Gastroesophageal sphincter (tissue), 3 donors: ENCODE measurements around the gene CENATAC.

Experiments used
- EP300 ChIP-seq: sonication (generic); formaldehyde crosslinking; IDR thresholded peaks from one replicate; pipeline ENCODE4 v1.6.1; 2017; ENCODE audit warnings: antibody characterized with exemption, mild to moderate bottlenecking
- POLR2A ChIP-seq, 2 donors: fragments of 450-650 bp; IDR thresholded peaks; one replicate each; pipeline ENCODE4 v1.6.1; 2017; ENCODE audit warnings: antibody characterized with exemption in 2 of 2, mild to moderate bottlenecking in 2 of 2, moderate library complexity in 1 of 2
- POLR2AphosphoS5 ChIP-seq: sonication (generic); formaldehyde crosslinking; IDR thresholded peaks from one replicate; pipeline ENCODE4 v1.6.1; 2017; ENCODE audit warnings: antibody characterized with exemption
- TF ChIP-seq, protein P1 (sequence below), 4 experiments: fragments of 200-600 bp in 2 of 4; fragments of 450-650 bp in 2 of 4; sonication (generic) in 1 of 4; IDR thresholded peaks; one replicate each; pipeline ENCODE4 v1.5.1; 2017 to 2019; ENCODE audit warnings: antibody characterized with exemption in 4 of 4, mild to moderate bottlenecking in 2 of 4, moderate library complexity in 2 of 4

DNA sequence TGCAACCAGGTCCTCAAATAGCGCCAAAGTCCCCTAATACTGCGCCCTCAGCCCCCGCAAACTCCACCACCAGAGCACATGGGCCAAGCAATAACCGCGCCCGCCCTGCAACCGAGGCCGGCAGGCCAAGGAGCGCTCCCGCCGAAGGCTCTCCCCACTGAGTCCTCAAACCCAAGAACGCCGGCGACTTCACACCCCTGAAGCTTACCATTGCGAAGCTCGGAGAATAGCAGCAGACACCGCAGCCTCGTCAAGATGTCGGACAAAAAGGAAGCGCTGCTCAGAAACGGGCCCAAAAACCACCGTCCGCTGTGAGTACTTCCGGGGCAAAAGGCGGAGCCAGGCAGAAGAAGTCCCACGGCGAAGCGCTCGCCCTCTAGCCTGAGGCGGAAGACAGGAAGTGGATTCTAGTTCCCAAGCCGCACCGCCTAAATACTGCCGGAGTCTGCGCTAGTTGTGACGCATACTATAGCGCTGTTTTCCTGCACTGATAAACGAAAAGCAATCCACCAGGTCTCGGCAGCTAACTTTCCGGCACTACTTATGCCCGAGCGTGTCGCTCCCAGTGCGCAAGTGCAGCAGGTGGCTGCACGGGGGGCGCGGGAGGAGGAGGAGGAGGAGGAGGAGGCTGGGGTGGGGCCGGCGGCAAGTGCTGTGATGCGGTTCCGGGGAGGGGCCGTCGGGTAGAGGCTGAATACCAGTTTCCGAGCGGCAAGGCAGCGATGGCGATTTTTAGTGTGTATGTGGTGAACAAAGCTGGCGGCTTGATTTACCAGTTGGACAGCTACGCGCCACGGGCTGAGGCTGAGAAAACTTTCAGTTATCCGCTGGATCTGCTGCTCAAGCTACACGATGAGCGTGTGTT, 20.4 kb downstream of the CENATAC start, which contains the start of the genes RPS25 and TRAPPC4:
- TF ChIP-seq, protein P1, sequence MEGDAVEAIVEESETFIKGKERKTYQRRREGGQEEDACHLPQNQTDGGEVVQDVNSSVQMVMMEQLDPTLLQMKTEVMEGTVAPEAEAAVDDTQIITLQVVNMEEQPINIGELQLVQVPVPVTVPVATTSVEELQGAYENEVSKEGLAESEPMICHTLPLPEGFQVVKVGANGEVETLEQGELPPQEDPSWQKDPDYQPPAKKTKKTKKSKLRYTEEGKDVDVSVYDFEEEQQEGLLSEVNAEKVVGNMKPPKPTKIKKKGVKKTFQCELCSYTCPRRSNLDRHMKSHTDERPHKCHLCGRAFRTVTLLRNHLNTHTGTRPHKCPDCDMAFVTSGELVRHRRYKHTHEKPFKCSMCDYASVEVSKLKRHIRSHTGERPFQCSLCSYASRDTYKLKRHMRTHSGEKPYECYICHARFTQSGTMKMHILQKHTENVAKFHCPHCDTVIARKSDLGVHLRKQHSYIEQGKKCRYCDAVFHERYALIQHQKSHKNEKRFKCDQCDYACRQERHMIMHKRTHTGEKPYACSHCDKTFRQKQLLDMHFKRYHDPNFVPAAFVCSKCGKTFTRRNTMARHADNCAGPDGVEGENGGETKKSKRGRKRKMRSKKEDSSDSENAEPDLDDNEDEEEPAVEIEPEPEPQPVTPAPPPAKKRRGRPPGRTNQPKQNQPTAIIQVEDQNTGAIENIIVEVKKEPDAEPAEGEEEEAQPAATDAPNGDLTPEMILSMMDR (IDR thresholded peaks at IDR 0.05): peak in 1 of 4 experiments; percentile 35
- TF ChIP-seq POLR2A (IDR thresholded peaks at IDR 0.05) (peak; percentile 59 to 67), EP300 (no peak), POLR2AphosphoS5 (peak; percentile 85)
